A549 (cell line): ENCODE results near the gene SLC12A7. TPM values are rescaled to one million over a fixed set of nuclear protein-coding genes. Genes with fewer than 3 reads are reported as not detected.

Experiments
- ATAC-seq, 2 experiments: fragments of 200-7000 bp in 1 of 2; fragments of >200 bp in 1 of 2; cut with Nextera tagmentation in 1 of 2; cut with Tn5 transposase in 1 of 2; 3 replicates each; pipeline versions ENCODE4 v1.8.0 to v1.9.1; 2018 to 2020; ENCODE audit warnings: mild to moderate bottlenecking in 1 of 2, moderate library complexity in 1 of 2
- CTCF ChIA-PET: fragments of 300-600 bp; sonication (Branson Sonifier 250); formaldehyde crosslinking; extraction: SDS; loops from one replicate; lab custom pipeline; 2021; ENCODE audit warnings: antibody characterized with exemption, inconsistent platforms; lab: Yijun Ruan, JAX
- POLR2A ChIA-PET: fragments of 350-600 bp; formaldehyde crosslinking; extraction: SDS; loops from one replicate; lab custom pipeline; 2021; ENCODE audit warnings: antibody characterized with exemption, inconsistent platforms; lab: Yijun Ruan, JAX
- DNase-seq, 2 experiments: peaks; one replicate each; pipeline versions ENCODE4 v3.0.0 to v3.0.0-alpha.2; 2011 to 2016; ENCODE audit warnings: low read depth in 1 of 2, low spot score in 1 of 2
- FAIRE-seq: peaks from 2 replicates; lab custom pipeline; 2011; peaks lifted over from hg19 to GRCh38; lab: Jason Lieb, UNC
- H3K27ac ChIP-seq, 2 experiments: fragments of >200 bp; sonication (Bioruptor Twin); formaldehyde crosslinking; 3 replicates each; pipeline ENCODE4 v1.5.1; 2016 to 2017
- H3K4me1 ChIP-seq: fragments of >200 bp; sonication (Bioruptor Twin); formaldehyde crosslinking; 3 replicates; pipeline ENCODE4 v1.6.1; 2016
- H3K4me2 ChIP-seq: fragments of >200 bp; sonication (Bioruptor Twin); formaldehyde crosslinking; 3 replicates; pipeline ENCODE4 v1.6.1; 2016
- H3K4me3 ChIP-seq: fragments of >200 bp; sonication (Bioruptor Twin); formaldehyde crosslinking; 3 replicates; pipeline ENCODE4 v1.5.1; 2016
- H3K9me3 ChIP-seq: fragments of >200 bp; sonication (Bioruptor Twin); formaldehyde crosslinking; 3 replicates; pipeline ENCODE4 v1.6.1; 2016
- CHD4 ChIP-seq: fragments of 200-600 bp; sonication (generic); IDR thresholded peaks from 2 replicates; pipeline ENCODE4 v1.6.1; 2016; ENCODE audit warnings: antibody characterized with exemption, mild to moderate bottlenecking, borderline replicate concordance
- EHF ChIP-seq: fragments of 250-450 bp; sonication (Bioruptor Pico); IDR thresholded peaks from 2 replicates; pipeline ENCODE4 v1.5.0; 2020; ENCODE audit warnings: mild to moderate bottlenecking
- HDAC2 ChIP-seq: fragments of 200-600 bp; sonication (generic); IDR thresholded peaks from 2 replicates; pipeline ENCODE4 v1.6.1; 2016
- HEYL ChIP-seq: fragments of 250-450 bp; sonication (Bioruptor Pico); IDR thresholded peaks from 2 replicates; pipeline ENCODE4 v1.8.0; 2021; ENCODE audit warnings: mild to moderate bottlenecking, moderate library complexity
- HOXB5 ChIP-seq: fragments of 250-450 bp; sonication (Bioruptor Pico); IDR thresholded peaks from 2 replicates; pipeline ENCODE4 v1.5.0; 2020; ENCODE audit warnings: mild to moderate bottlenecking, moderate library complexity
- KDM5A ChIP-seq: fragments of 200-600 bp; sonication (generic); IDR thresholded peaks from 2 replicates; pipeline ENCODE4 v1.6.1; 2016; ENCODE audit warnings: antibody characterized with exemption, mild to moderate bottlenecking
- MAZ ChIP-seq: fragments of 150-350 bp; IDR thresholded peaks from 2 replicates; pipeline ENCODE4 v1.6.1; 2014; ENCODE audit warnings: antibody characterized with exemption, low read depth, low read length, borderline replicate concordance
- MYC ChIP-seq: IDR thresholded peaks from 2 replicates; pipeline ENCODE4 v1.6.1; 2012; ENCODE audit warnings: mild to moderate bottlenecking, inconsistent platforms, low read length, improper control_type of control experiment, borderline replicate concordance
- NFE2L2 ChIP-seq: fragments of 150-350 bp; conservative IDR thresholded peaks from 2 replicates; pipeline ENCODE4 v1.6.1; 2014; ENCODE audit warnings: low read length
- NR3C1 ChIP-seq: fragments of >200 bp; sonication (Bioruptor Twin); formaldehyde crosslinking; IDR thresholded peaks from 3 replicates; pipeline ENCODE4 v1.6.1; 2017
- PBX3 ChIP-seq: IDR thresholded peaks from 2 replicates; pipeline ENCODE4 v1.6.1; 2012
- POLR2AphosphoS2 ChIP-seq: conservative IDR thresholded peaks from 2 replicates; pipeline ENCODE4 v1.6.1; 2012; ENCODE audit warnings: low read length, improper control_type of control experiment, inconsistent platforms
- RCOR1 ChIP-seq: fragments of 150-350 bp; IDR thresholded peaks from 2 replicates; pipeline ENCODE4 v1.6.1; 2014; ENCODE audit warnings: antibody characterized with exemption, low read length, low read depth
- REST ChIP-seq: fragments of 200-600 bp; sonication (generic); IDR thresholded peaks from 2 replicates; pipeline ENCODE4 v1.6.1; 2016; ENCODE audit warnings: antibody characterized with exemption, mild to moderate bottlenecking, moderate library complexity
- SREBF2 ChIP-seq: fragments of 450-650 bp; IDR thresholded peaks from 2 replicates; pipeline ENCODE4 v1.6.1; 2014; ENCODE audit warnings: mild to moderate bottlenecking, moderate library complexity
- TFCP2L1 ChIP-seq: fragments of 250-450 bp; sonication (Bioruptor Pico); IDR thresholded peaks from 2 replicates; pipeline ENCODE4 v1.5.0; 2021; ENCODE audit warnings: mild to moderate bottlenecking
- USF2 ChIP-seq: fragments of 450-650 bp; IDR thresholded peaks from 2 replicates; pipeline ENCODE4 v1.6.1; 2014; ENCODE audit warnings: antibody characterized with exemption
- ZNF302 ChIP-seq: fragments of 250-450 bp; sonication (Bioruptor Pico); IDR thresholded peaks from 2 replicates; pipeline ENCODE4 v1.9.0; 2021; ENCODE audit warnings: inconsistent platforms, mild to moderate bottlenecking, moderate library complexity
- WGBS: methylation state at CpG from one replicate; pipeline ENCODE4 v1.1.6; 2017; ENCODE audit errors: missing lambda C conversion rate; 5-methylcytosine and 5-hydroxymethylcytosine counted together
- polyA plus RNA-seq, 4 experiments: library from polyadenylated mRNA; depleted of rRNA in 3 of 4; stranded (reverse); fragments of >200 nt; fragmentation: RNase III in 1 of 4; extraction: RNeasy Plus Mini Kit Qiagen cat#74134 plus additional on column Dnase treatment in 1 of 4; gene quantifications; 2 replicates in 3 of 4; 3 replicates in 1 of 4; pipeline ENCODE4 v1.2.3, GENCODE V29; 2011 to 2017

The SLC12A7 gene
- polyA plus RNA-seq, 2 of the 4 experiments (the other 2 are of a cell fraction) = 11.2 to 22.5 TPM

- POLR2A ChIA-PET = no interaction called here
- Histone ChIP-seq H3K4me2 (no peak overlapping the region), H3K9me3 (no peaks in the 10 kb centered on the region), H3K4me1 (no peaks in the 10 kb centered on the region), H3K4me3 (no peak overlapping the region), H3K27ac (no peak overlapping the region)
- CTCF ChIA-PET = no interaction called here
- DNase-seq = no peak
- peak in 1 of 2 experiments; percentile 23; a peak in 1 of 6 replicates for ATAC-seq
- no peak for TF ChIP-seq EHF
- no peak for TF ChIP-seq HDAC2
- no peak for TF ChIP-seq MAZ
- TF ChIP-seq USF2 = no peak
- no peak for TF ChIP-seq MYC
- no peak for TF ChIP-seq NR3C1
- WGBS = 88% methylated on average over 22 of the region's 29 CpGs
- no peak for FAIRE-seq
Measured at GRCh38 chr5:1021136-1021968, 90.5 kb downstream of the SLC12A7 start.

GRCh38 chr5:1020452-1020961, 91.4 kb downstream of the SLC12A7 start:
- POLR2A ChIA-PET = no interaction called here
- ATAC-seq (peak in 1 of 2 experiments; percentile 14; a peak in 2 of 6 replicates), FAIRE-seq (no peak)
- H3K4me3 ChIP-seq = no peak overlapping the region
- no peaks in the 10 kb centered on the region for H3K9me3 ChIP-seq
- CTCF ChIA-PET = interaction anchor here (0.6 to 2.8 kb wide), 6 partner anchors 8 to 53 kb away, joined by 3 to 11 read pairs (median 5); partner anchors contain the start of gene NKD2
- no peak overlapping the region for H3K27ac ChIP-seq
- no peaks in the 10 kb centered on the region for H3K4me1 ChIP-seq
- H3K4me2 ChIP-seq = no peak overlapping the region
- 80% methylated on average over 16 of the region's 16 CpGs for WGBS
- TF ChIP-seq ZNF302 (CRISPR knock-in tag) = no peak
- TF ChIP-seq SREBF2 = no peak
- TF ChIP-seq POLR2AphosphoS2 = no peak
- TF ChIP-seq, all 56 proteins: peak for 0
- no peak for DNase-seq

GRCh38 chr5:1019001-1019905, 92.6 kb downstream of the SLC12A7 start:
- POLR2A ChIA-PET = no interaction called here
- CTCF ChIA-PET = interaction anchor here (0.8 to 2.8 kb wide), 9 partner anchors 7 to 149 kb away, joined by 3 to 11 read pairs (median 6); partner anchors contain the start of gene NKD2

More at GRCh38 chr5:1019001-1019905, 92.6 kb downstream of the SLC12A7 start:
- no peak for TF ChIP-seq MYC
- no peak for TF ChIP-seq TFCP2L1 (CRISPR knock-in tag)
- TF ChIP-seq RCOR1 = no peak
- no peak for TF ChIP-seq HEYL (CRISPR knock-in tag)
- no peak for TF ChIP-seq KDM5A
- no peak for TF ChIP-seq PBX3
- no peak for TF ChIP-seq HOXB5 (CRISPR knock-in tag)
- TF ChIP-seq REST = no peak
- no peak for TF ChIP-seq POLR2AphosphoS2
- no peak for TF ChIP-seq NFE2L2
- no peak for TF ChIP-seq CHD4
- H3K9me3 ChIP-seq = no peaks in the 10 kb centered on the region
- H3K4me3 ChIP-seq = no peak overlapping the region
- no peak for ATAC-seq
- no peak overlapping the region for H3K4me2 ChIP-seq
- no peak for FAIRE-seq
- no peaks in the 10 kb centered on the region for H3K4me1 ChIP-seq
- no peak overlapping the region for H3K27ac ChIP-seq
- 84% methylated on average over 37 of the region's 37 CpGs for WGBS
- no peak for DNase-seq
